Sigmoid colon (tissue), 7 donors: ENCODE results near the gene RACGAP1. TPM values are rescaled to one million over a fixed set of nuclear protein-coding genes. Genes with fewer than 3 reads are reported as not detected.

Experiments
- DNase-seq: peaks from one replicate; pipeline ENCODE4 v3.0.0-alpha.2; 2019
- H3K27ac ChIP-seq, 4 donors: fragments of 200-600 bp; sonication (generic); one replicate each; pipeline ENCODE4 v1.5.1; 2016 to 2019; ENCODE audit warnings: mild to moderate bottlenecking in 1 of 4
- H3K27me3 ChIP-seq, 3 donors: fragments of 200-600 bp; sonication (generic); one replicate each; pipeline ENCODE4 v1.5.1; 2019; ENCODE audit warnings: mild to moderate bottlenecking in 1 of 3
- H3K36me3 ChIP-seq, 4 donors: fragments of 200-600 bp; sonication (generic); one replicate each; pipeline ENCODE4 v1.5.1; 2016 to 2019
- H3K4me1 ChIP-seq, 4 donors: fragments of 200-600 bp; sonication (generic); one replicate each; pipeline ENCODE4 v1.5.1; 2017 to 2019
- H3K4me3 ChIP-seq, 4 donors: fragments of 200-600 bp; sonication (generic); one replicate each; pipeline ENCODE4 v1.5.1; 2017 to 2019; ENCODE audit warnings: mild to moderate bottlenecking in 2 of 4, moderate library complexity in 1 of 4
- H3K9me3 ChIP-seq, 4 donors: fragments of 200-600 bp in 3 of 4; sonication (generic) in 3 of 4; one replicate each; pipeline versions ENCODE4 v1.5.1 to v1.6.1; 2013 to 2019
- EP300 ChIP-seq, 4 donors: sonication (generic); formaldehyde crosslinking; IDR thresholded peaks; one replicate each; pipeline ENCODE4 v1.6.1; 2017; ENCODE audit warnings: antibody characterized with exemption in 4 of 4
- POLR2A ChIP-seq, 2 donors: fragments of 450-650 bp; IDR thresholded peaks; one replicate each; pipeline ENCODE4 v1.6.1; 2016; ENCODE audit warnings: antibody characterized with exemption in 2 of 2, mild to moderate bottlenecking in 2 of 2, moderate library complexity in 2 of 2
- POLR2AphosphoS5 ChIP-seq, 4 donors: sonication (generic); formaldehyde crosslinking; IDR thresholded peaks; one replicate each; pipeline ENCODE4 v1.6.1; 2017; ENCODE audit warnings: antibody characterized with exemption in 4 of 4
- WGBS, 2 donors: extraction: QIAGEN DNeasy Blood & Tissue Kit; methylation state at CpG; one replicate each; pipeline ENCODE4 v1.1.7; 2013; 5-methylcytosine and 5-hydroxymethylcytosine counted together
- intact Hi-C: fragments of 100-400 bp; cut with DNase I; formaldehyde crosslinking; loops from one replicate; pipeline ENCODE4 v1.15.1; 2023
- polyA plus RNA-seq, 3 donors: library from polyadenylated mRNA; stranded (reverse); fragments of 200-250 nt; gene quantifications; one replicate each; pipeline ENCODE4 v1.2.3, GENCODE V29; 2013
- total RNA-seq, 4 donors: library from RNA; depleted of rRNA; stranded (reverse); fragments of >200 nt; gene quantifications; one replicate each; pipeline ENCODE4 v1.1.0, GENCODE V29; 2016
- TF ChIP-seq, protein P1 (sequence below), 4 experiments: fragments of 450-650 bp in 3 of 4; fragments of 200-600 bp in 1 of 4; IDR thresholded peaks; one replicate each; pipeline ENCODE4 v1.5.1; 2016 to 2019; ENCODE audit warnings: antibody characterized with exemption in 4 of 4, mild to moderate bottlenecking in 3 of 4, moderate library complexity in 2 of 4
- donor health status: healthy with polysubstance abuse.
- donor health status: Bipolar disorder and iron deficiency.
- donor health status: healthy.

The RACGAP1 gene, protein sequence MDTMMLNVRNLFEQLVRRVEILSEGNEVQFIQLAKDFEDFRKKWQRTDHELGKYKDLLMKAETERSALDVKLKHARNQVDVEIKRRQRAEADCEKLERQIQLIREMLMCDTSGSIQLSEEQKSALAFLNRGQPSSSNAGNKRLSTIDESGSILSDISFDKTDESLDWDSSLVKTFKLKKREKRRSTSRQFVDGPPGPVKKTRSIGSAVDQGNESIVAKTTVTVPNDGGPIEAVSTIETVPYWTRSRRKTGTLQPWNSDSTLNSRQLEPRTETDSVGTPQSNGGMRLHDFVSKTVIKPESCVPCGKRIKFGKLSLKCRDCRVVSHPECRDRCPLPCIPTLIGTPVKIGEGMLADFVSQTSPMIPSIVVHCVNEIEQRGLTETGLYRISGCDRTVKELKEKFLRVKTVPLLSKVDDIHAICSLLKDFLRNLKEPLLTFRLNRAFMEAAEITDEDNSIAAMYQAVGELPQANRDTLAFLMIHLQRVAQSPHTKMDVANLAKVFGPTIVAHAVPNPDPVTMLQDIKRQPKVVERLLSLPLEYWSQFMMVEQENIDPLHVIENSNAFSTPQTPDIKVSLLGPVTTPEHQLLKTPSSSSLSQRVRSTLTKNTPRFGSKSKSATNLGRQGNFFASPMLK
- 10 to 100 TPM; 14.1 to 42.6 (median 27.0) TPM for total RNA-seq
- 10 to 100 TPM in 1 of 3 donors, 1 to 10 TPM in 2; 4.8 to 22.5 (median 8.3) TPM for polyA plus RNA-seq

DNA sequence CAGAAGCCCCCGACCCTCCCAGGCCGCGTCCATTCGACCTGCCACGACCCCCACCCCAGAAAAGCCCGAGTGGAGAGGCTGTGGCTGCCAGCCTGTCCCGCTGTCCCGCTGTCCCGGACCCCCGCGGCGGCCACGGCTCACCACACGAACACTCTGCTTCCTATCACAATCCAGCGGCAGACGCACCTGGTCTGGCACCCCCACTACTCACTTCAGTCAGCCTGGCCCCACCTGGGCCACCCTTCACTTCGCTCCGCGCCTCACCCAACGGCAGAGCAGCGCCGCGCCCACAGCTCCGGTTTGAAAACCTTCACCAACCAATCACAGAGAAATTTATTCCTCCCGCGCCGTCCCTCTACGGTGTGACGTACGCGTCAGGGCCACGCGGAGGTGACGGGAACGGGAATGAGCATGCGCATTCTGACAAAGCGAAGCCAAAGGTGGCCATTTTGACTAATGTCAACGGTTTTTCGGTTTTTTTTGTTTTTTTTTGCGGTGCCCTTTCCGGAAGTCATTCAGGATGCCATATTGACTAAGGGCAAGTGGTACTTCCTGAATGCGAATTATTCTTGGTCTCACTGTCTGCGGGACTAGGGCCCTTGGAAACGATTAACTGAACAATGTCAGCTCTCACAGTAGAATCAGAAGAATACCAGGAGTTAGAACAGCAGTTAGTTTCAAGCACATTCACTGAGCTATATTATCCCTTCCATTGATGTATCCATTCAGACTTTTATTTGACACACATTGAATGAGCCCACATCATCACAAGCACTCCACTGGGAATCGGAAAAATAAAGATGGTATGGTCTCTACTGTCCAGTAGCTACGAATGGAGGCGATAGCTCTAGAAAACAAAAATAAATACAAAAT lies at the start of gene RACGAP1:
Gene RACGAP1, minus strand, starts transcription at position 308 of the 873 bp plus-strand sequence. CDS start 8,779 bp downstream, outside the sequence.
- Histone ChIP-seq H3K4me1 (peaks cover 0 to 23% (median 13%) of the 10 kb centered on the region in 4 donors), H3K27me3 (no peaks in the 10 kb centered on the region), H3K4me3 (peak within 1 kb of the TSS; percentile 75 to 79 (median 76)), H3K9me3 (no peaks in the 10 kb centered on the region), H3K27ac (peak within 1 kb of the TSS; percentile 64 to 66 (median 66)), H3K36me3 (no peaks in the 10 kb centered on the region)
- 5 to 6% methylated on average over 47 of the region's 47 CpGs for WGBS, 2 donors
- DNase-seq, result peak; percentile 98
- TF ChIP-seq, protein P1, sequence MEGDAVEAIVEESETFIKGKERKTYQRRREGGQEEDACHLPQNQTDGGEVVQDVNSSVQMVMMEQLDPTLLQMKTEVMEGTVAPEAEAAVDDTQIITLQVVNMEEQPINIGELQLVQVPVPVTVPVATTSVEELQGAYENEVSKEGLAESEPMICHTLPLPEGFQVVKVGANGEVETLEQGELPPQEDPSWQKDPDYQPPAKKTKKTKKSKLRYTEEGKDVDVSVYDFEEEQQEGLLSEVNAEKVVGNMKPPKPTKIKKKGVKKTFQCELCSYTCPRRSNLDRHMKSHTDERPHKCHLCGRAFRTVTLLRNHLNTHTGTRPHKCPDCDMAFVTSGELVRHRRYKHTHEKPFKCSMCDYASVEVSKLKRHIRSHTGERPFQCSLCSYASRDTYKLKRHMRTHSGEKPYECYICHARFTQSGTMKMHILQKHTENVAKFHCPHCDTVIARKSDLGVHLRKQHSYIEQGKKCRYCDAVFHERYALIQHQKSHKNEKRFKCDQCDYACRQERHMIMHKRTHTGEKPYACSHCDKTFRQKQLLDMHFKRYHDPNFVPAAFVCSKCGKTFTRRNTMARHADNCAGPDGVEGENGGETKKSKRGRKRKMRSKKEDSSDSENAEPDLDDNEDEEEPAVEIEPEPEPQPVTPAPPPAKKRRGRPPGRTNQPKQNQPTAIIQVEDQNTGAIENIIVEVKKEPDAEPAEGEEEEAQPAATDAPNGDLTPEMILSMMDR (IDR thresholded peaks at IDR 0.05), result no peak
- TF ChIP-seq POLR2AphosphoS5 (IDR thresholded peaks at IDR 0.05) (peak in 2 of 4 donors; percentile 32 to 88), EP300 (IDR thresholded peaks at IDR 0.05) (peak in 1 of 4 donors; percentile 6), POLR2A (IDR thresholded peaks at IDR 0.05) (no peak)
- intact Hi-C loops, result no loop called here

DNA sequence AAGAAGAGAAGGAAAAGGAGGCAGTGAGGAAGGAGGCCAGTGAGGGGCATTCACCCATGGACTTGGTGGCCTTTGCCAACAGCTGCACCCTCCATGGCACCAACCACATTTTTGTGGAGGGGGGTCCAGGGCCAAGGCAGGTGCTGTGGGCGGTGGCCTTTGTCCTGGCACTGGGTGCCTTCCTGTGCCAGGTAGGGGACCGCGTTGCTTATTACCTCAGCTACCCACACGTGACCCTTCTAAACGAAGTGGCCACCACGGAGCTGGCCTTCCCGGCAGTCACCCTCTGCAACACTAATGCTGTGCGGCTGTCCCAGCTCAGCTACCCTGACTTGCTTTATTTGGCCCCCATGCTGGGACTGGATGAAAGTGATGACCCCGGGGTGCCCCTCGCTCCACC lies 48.4 kb upstream of the RACGAP1 start:
- Histone ChIP-seq H3K9me3 (no peaks in the 10 kb centered on the region), H3K4me1 (peaks cover 0 to 16% (median 11%) of the 10 kb centered on the region in 4 donors), H3K36me3 (no peaks in the 10 kb centered on the region), H3K27ac (no peak overlapping the region), H3K4me3 (no peak overlapping the region), H3K27me3 (no peaks in the 10 kb centered on the region)
- intact Hi-C loops, result loop anchor here (10.0 kb wide), 2 partner anchors 209 to 241 kb away; no protein-coding TSS in a partner anchor
- WGBS, 2 donors, result 88% methylated on average over 10 of the region's 10 CpGs
- DNase-seq, result no peak
- TF ChIP-seq POLR2A (IDR thresholded peaks at IDR 0.05), result no peak
- TF ChIP-seq, protein P1 (IDR thresholded peaks at IDR 0.05), result no peak
- TF ChIP-seq EP300 (IDR thresholded peaks at IDR 0.05), result no peak
- TF ChIP-seq POLR2AphosphoS5 (IDR thresholded peaks at IDR 0.05), result no peak

DNA sequence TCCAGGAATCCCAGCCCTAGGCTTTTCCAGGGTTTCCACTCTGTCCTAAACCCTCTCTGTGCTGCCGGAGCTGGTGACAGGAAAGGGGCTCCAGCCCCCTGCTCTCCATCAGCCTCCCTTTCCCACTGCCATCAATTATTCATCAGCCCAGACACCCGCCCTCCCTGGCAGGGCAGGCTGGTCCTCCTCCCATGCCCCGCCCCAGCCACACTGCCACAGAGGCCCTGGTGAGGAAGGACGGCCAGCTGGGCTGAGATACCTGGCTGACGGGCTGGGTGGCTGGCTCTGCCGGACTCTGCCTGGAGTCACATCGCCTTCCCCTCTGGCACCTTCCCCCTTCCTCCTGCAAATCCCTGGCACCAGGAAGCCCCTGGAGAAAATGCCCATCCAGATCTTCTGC lies 47.9 kb upstream of the RACGAP1 start:
- intact Hi-C loops, result loop anchor here (10.0 kb wide), 2 partner anchors 208 to 242 kb away; no protein-coding TSS in a partner anchor
- TF ChIP-seq, protein P1 (IDR thresholded peaks at IDR 0.05), result no peak
- TF ChIP-seq EP300 (IDR thresholded peaks at IDR 0.05), result no peak
- TF ChIP-seq POLR2A (IDR thresholded peaks at IDR 0.05), result no peak
- no peak for TF ChIP-seq POLR2AphosphoS5 (IDR thresholded peaks at IDR 0.05)
- no peak for DNase-seq
- Histone ChIP-seq H3K4me1 (peaks cover 0 to 16% (median 11%) of the 10 kb centered on the region in 4 donors), H3K4me3 (no peak overlapping the region), H3K36me3 (no peaks in the 10 kb centered on the region), H3K27me3 (no peaks in the 10 kb centered on the region), H3K9me3 (no peaks in the 10 kb centered on the region), H3K27ac (no peak overlapping the region)
- 45 to 72% methylated on average over 7 of the region's 7 CpGs for WGBS, 2 donors

DNA sequence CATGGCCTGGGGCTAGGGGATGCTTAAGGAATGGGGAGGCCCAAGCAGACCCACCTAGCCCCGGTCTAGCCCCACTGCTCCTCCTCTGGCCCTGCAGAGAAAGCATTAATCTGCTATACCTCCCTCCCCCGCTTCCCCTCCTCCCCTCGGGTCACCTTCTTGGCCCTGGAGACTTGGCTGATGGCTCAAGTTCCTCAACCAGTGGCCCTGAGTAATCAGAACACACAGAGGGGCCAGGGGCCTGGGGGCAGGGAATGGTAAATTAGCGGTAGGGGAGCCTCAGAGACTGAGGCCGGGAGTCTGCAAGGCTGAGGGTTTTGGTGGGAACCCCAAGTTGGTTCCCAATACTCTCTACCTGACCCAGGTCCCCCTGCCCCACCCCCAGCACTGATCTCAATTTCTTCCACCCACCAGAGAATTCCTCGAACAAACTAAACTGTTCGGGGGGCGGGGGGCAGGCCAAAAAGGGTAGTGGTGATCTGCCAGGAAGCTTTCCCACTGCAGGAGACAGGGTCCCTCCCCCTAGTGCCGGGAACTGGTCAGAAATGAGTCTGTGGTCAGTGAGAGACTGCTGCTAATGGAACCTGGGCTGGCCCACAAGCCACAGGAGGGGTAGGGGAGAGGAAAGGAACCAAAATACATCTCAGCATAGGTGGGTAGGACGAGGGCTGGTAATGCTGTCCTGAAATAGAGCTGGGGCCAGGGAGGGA lies 47.1 kb upstream of the RACGAP1 start:
- no peak for DNase-seq
- Histone ChIP-seq H3K4me1 (peaks cover 0 to 17% (median 11%) of the 10 kb centered on the region in 4 donors), H3K27ac (no peak overlapping the region), H3K4me3 (no peak overlapping the region), H3K27me3 (no peaks in the 10 kb centered on the region), H3K36me3 (no peaks in the 10 kb centered on the region), H3K9me3 (no peaks in the 10 kb centered on the region)
- WGBS, 2 donors, result 71 to 81% methylated on average over 10 of the region's 10 CpGs
- intact Hi-C loops, result loop anchor here (10.0 kb wide), 2 partner anchors 208 to 242 kb away; no protein-coding TSS in a partner anchor
- TF ChIP-seq POLR2A (IDR thresholded peaks at IDR 0.05) (no peak), POLR2AphosphoS5 (IDR thresholded peaks at IDR 0.05) (no peak), EP300 (IDR thresholded peaks at IDR 0.05) (no peak)
- TF ChIP-seq, protein P1 (IDR thresholded peaks at IDR 0.05), result no peak
